GM12892 (cell line): ENCODE results near the gene TMEM52B.

Experiments used
- DNase-seq: peaks from one replicate; pipeline ENCODE4 v3.0.0; 2011; ENCODE audit not compliant: insufficient read length
- FAIRE-seq: peaks from 2 replicates; lab custom pipeline; 2011; peaks lifted over from hg19 to GRCh38; lab: Jason Lieb, UNC
- POLR2A ChIP-seq: IDR thresholded peaks from 2 replicates; pipeline ENCODE4 v1.6.1; 2011; ENCODE audit warnings: low read depth, low read length, control low read depth
- POLR2AphosphoS5 ChIP-seq: IDR thresholded peaks from 2 replicates; pipeline ENCODE4 v1.6.1; 2011; ENCODE audit warnings: low read depth, low read length, control low read depth
- TAF1 ChIP-seq: IDR thresholded peaks from 2 replicates; pipeline ENCODE4 v1.6.1; 2011; ENCODE audit warnings: low read depth, mild to moderate bottlenecking, control low read depth, low read length, borderline replicate concordance

Gene TMEM52B

DNA sequence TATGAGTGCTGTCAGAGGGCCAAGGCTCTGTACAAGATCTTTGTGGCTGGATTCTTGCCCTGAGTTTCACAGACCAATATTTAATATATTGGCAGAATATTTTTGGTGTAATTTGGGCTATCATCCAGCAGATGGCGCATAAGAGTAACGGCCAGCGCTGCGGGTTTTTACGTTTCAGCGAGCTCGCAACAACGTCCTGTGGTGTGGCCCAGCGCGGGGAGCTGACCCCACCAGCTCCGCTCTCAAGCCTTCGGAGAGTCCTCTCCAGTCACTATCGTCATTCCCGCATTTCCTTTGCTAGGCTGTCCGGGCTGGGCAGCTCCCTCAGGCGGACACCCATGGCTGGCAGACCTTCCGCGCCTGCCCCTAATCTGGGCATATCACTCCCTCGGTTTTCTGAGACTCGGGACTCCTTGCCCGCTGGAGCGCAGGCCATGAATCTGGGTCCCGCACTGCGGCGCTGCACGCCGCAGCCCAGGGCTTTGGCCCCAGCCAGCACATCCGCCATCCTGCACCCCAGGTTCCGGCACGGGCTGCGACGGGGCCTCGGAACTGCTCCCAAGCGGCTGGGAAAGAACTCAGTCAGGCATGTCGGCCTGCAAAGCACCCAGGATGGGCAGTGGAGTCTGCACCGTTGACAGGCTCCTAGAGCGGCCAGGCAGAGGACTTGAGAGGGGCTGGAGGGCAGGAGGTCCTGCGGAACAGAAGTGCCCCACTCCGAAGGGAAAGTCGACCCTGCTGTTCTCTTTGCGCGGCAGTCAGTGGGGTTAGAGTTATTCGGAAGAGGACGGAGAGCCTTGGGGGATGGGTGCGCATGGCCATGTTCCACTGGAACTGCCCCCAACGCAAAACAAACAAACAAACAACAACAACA, 25.3 kb upstream of the TMEM52B start:
- peak; percentile 87 for FAIRE-seq
- peak; percentile 27 for DNase-seq
- no peak for TF ChIP-seq TAF1
- TF ChIP-seq POLR2AphosphoS5: no peak
- TF ChIP-seq POLR2A: no peak

- FAIRE-seq: no peak
- TF ChIP-seq POLR2AphosphoS5 (no peak), POLR2A (no peak), TAF1 (no peak)
- DNase-seq: no peak
Observed at GRCh38 chr12:10154145-10154496, 24.7 kb upstream of the TMEM52B start.

DNA sequence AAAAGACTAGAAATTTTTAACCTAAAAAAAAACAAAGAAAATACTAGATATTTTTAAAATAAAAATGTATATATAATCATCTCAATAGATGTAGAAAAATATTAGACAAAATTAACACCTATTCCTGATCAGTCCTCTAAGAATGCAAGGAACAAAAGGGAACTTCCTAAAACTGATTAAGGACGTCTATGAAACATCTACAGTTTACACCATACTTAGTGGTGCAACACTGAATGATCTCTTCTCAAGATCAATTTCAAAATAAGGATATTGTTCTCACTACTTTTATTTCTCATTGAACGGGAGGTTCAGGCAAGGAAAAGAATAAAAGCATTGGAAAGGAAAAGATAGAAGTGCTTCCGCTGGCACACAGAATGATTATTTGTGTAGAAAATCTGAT, 22.9 kb upstream of the TMEM52B start:
- FAIRE-seq (no peak), DNase-seq (no peak)
- TF ChIP-seq TAF1 (no peak), POLR2A (no peak), POLR2AphosphoS5 (no peak)

DNA sequence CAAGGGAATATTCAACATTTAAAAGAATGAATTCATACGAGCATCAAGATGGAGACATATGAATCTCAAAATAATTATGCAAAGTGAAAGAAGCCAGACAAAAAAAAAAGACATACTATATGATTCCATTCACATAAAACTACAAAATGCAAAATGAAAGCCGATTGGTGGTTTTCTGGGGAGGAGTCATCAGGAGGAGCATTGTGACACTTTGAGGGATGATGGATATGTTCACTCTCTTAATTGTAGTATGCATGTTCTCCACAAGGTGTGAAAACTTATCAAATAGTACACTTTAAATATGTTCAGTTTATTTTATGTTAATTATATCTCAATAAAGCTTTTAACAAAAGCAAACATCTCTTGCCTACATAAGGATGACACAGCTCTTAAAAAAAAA, 20.4 kb upstream of the TMEM52B start:
- FAIRE-seq: no peak
- no peak for DNase-seq
- TF ChIP-seq POLR2AphosphoS5 (no peak), TAF1 (no peak), POLR2A (no peak)

DNA sequence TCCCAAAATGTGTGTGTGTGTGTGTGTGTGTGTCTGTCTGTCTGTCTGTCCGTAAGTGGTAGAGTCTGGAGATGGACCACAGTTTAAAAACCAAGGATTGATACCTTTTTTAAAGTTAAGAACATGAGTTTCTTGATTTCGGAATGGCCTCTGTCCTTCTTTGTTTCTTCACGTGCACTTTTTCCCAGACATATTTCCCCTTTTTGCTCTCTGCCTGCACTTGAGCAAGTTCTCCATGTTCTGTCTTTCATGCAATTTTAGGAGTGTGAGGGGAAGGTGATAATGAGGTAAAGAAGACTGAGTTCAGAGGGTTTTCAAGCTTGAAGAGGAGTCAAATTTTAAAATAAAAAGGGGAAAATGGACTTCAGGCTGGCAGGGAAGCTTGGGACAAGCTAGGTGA, 19.6 kb upstream of the TMEM52B start:
- DNase-seq (no peak), FAIRE-seq (no peak)
- TF ChIP-seq TAF1: no peak

DNA sequence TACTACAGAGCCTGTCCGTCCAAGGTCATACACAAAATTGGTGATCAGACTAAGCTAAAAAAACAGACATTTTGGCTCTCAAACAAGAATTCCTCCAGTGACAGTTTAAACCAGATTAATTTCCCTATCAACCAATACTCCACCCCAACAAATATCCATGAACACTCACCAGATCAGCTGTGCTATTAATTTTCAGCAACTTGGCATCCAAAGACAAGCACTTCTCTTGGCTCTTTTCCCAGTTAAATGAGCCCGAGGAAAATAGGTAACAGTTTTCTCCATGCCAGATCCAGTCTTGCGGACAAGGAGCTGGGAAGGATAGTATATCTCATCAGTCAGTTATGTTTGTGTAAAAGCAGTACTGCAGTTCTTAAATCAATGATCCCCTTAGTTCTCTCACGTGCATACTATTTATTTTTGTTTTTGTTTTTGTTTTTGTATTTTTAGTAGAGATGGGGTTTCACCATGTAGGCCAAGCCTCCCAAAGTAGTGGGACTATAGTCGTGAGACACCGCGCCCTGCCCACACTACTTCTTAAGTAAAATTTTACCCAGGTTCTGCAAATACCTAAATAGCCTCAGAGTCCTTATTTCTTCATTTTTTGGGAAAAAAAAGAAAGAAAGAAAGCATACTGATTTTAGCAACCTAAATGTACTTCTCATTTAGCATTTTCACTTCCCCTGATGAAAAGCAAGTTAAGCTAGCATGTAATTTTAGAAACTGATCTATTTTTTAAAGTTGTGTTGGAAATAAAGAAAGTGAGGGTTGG, 18.0 kb upstream of the TMEM52B start:
- no peak for DNase-seq
- no peak for TF ChIP-seq POLR2A
- TF ChIP-seq TAF1: no peak
- TF ChIP-seq POLR2AphosphoS5: no peak
- FAIRE-seq: no peak

DNA sequence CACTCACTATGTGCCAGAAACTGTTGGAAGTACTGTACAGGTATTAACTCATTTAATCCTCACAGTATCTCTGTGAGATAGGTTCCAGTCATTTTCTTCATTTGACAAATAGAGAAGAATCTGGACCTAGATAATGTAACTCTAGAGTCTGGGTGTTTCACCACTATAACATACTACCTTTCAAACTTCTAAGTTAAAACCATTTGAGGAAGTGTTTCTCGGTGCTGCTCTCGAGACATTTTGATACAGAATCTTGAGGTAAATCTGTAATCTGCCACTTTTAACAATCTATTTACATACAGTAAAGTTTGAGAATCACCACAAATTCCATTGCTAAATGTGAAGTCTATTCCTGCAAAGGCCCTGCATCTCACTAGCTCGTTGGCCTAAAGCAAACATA, 15.7 kb upstream of the TMEM52B start:
- DNase-seq (no peak), FAIRE-seq (no peak)
- TF ChIP-seq POLR2A (no peak), POLR2AphosphoS5 (no peak), TAF1 (no peak)

GRCh38 chr12:10165421-10165820, 13.4 kb upstream of the TMEM52B start:
- FAIRE-seq (no peak), DNase-seq (no peak)
- TF ChIP-seq TAF1: no peak
- TF ChIP-seq POLR2AphosphoS5: no peak
- TF ChIP-seq POLR2A: no peak

GRCh38 chr12:10167599-10167998, 11.2 kb upstream of the TMEM52B start:
- TF ChIP-seq TAF1 (no peak), POLR2AphosphoS5 (no peak), POLR2A (no peak)
- FAIRE-seq (no peak), DNase-seq (no peak)

DNA sequence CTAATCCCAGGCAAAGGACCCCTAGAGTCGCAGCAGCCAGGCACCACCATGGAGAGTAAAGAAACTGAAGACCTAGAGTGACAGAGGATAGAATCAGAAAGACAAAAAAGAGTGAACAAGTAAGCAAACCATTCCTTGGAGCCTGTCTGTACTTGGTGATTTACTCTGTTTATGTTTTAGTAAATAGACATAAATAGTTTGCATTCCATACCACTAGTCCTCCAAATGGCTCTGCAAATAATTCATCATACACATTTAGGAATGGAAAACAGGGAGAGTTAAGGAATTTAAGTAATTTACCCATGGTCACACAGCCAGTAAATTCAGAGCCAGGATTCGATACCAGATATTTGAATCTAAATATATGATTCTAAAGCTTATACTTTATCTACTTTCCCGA, 9.7 kb upstream of the TMEM52B start:
- DNase-seq (no peak), FAIRE-seq (no peak)
- TF ChIP-seq POLR2AphosphoS5 (no peak), POLR2A (no peak), TAF1 (no peak)

- TF ChIP-seq TAF1 (no peak), POLR2A (no peak), POLR2AphosphoS5 (no peak)
- DNase-seq: no peak
- FAIRE-seq: no peak
Observed at GRCh38 chr12:10170216-10170615, 8.6 kb upstream of the TMEM52B start.

DNA sequence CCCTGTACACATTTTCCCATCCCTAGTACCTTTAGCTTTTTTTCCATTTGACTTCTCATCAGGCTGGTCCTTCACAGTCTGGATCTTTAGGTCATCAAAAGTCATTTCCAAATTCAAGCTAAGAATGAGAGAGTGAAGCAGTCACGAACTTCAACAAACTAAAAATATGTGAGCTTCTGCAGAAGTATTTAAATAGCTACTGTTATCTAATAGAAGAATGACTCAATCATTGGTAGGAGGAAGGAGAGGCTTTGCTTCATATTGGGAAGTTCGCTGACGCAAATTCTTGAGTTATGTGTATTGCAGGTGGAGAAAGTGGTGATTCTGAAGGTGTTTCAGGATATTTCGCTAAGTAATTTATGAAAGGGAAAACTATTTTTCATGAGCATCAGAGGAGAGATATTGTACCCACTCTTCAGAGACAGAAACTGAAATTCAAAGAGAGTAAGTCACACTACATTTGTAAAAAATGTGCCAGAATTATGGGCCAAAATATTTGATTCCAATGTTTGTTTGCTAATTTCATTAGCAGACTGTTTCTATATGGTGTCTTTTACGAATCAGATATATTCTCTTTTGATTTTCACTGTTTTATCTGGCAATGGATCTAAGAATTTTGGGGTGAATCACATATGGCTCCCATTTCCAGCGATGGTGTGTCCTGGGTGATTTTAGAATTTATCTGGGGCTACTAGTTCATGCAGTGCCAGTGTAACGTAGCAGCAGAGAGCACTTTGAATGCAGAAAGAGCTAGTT, 6.7 kb upstream of the TMEM52B start, which contains the start of gene OLR1:
Gene OLR1, minus strand, starts transcription at position 160 of the 756 bp plus-strand sequence. Its CDS starts 55 bp downstream, at position 105.
- FAIRE-seq: peak; percentile 17
- no peak for TF ChIP-seq TAF1
- TF ChIP-seq POLR2A: no peak
- no peak for DNase-seq
